ENCODE data around the gene PNPLA7.
"Not testable (repeated sequence)": the region's sequence is repeated elsewhere in the genome, so short reads cannot be mapped to it uniquely, and the experiment has no call there.

PNPLA7 gene

GRCh38 chr9:137422604-137423513 lies 127.3 kb downstream of the PNPLA7 start, which contains the start of the genes EXD3 and NOXA1:
Gene EXD3 (minus strand): TSS chr9:137423162. CDS start chr9:137395357, 27,805 bp downstream.
Gene NOXA1 (plus strand): TSS chr9:137423393. CDS start chr9:137423530, 137 bp downstream.
- DNase-seq (ENCODE audit: low read depth, low spot score), result no peak

- no peak for DNase-seq (ENCODE audit: low read depth, low spot score)
These were observed 128.2 kb downstream of the PNPLA7 start for GRCh38 chr9:137421838-137422603.

- DNase-seq (ENCODE audit: low read depth, low spot score), result no peak
These were observed 132.8 kb downstream of the PNPLA7 start for GRCh38 chr9:137417161-137418021.

- no peak for DNase-seq (ENCODE audit: low read depth, low spot score)
These were observed 133.5 kb downstream of the PNPLA7 start for GRCh38 chr9:137416563-137417151.

GRCh38 chr9:137416006-137416562 lies 134.1 kb downstream of the PNPLA7 start:
- no peak for DNase-seq (ENCODE audit: low read depth, low spot score)

- no peak for DNase-seq (ENCODE audit: low read depth, low spot score)
These were observed 134.8 kb downstream of the PNPLA7 start for GRCh38 chr9:137415451-137415850.

- DNase-seq (ENCODE audit: low read depth, low spot score), result no peak
These were observed 137.8 kb downstream of the PNPLA7 start for GRCh38 chr9:137412431-137412830.

GRCh38 chr9:137411645-137412380 lies 138.4 kb downstream of the PNPLA7 start:
- no peak for DNase-seq (ENCODE audit: low read depth, low spot score)

GRCh38 chr9:137411260-137411644 lies 138.9 kb downstream of the PNPLA7 start:
- no peak for DNase-seq (ENCODE audit: low read depth, low spot score)

- DNase-seq (ENCODE audit: low read depth, low spot score), result no peak
These were observed 139.3 kb downstream of the PNPLA7 start for GRCh38 chr9:137410891-137411249.

- not testable (repeated sequence) for DNase-seq (ENCODE audit: low read depth, low spot score)
These were observed 139.8 kb downstream of the PNPLA7 start for GRCh38 chr9:137410236-137410890.

All from brain pericyte (primary cell).